Osteocyte (in vitro differentiated cells): ENCODE data around the gene NABP1. TPM values are rescaled to one million over a fixed set of nuclear protein-coding genes. Genes with fewer than 3 reads are reported as not detected.
"Not testable (repeated sequence)": the region's sequence is repeated elsewhere in the genome, so short reads cannot be mapped to it uniquely, and the experiment has no call there.

Source experiments
- DNase-seq: peaks from one replicate; pipeline ENCODE4 v3.0.0; 2021; ENCODE audit warnings: mixed read lengths; ENCODE audit not compliant: unreplicated experiment; ENCODE audit errors: extremely low spot score
- H3K27ac Mint-ChIP-seq: one replicate; pipeline ENCODE4 v1.8.0; 2021; ENCODE audit warnings: mild to moderate bottlenecking, mixed read lengths; ENCODE audit not compliant: unreplicated experiment
- H3K27me3 Mint-ChIP-seq: one replicate; pipeline ENCODE4 v1.8.0; 2021; ENCODE audit warnings: mixed read lengths; ENCODE audit not compliant: unreplicated experiment
- H3K36me3 Mint-ChIP-seq: one replicate; pipeline ENCODE4 v1.8.0; 2021; ENCODE audit warnings: mixed read lengths; ENCODE audit not compliant: unreplicated experiment
- H3K4me1 Mint-ChIP-seq: one replicate; pipeline ENCODE4 v1.8.0; 2021; ENCODE audit warnings: mixed read lengths; ENCODE audit not compliant: unreplicated experiment
- H3K4me3 Mint-ChIP-seq: one replicate; pipeline ENCODE4 v1.8.0; 2021; ENCODE audit warnings: mild to moderate bottlenecking, moderate library complexity, mixed read lengths; ENCODE audit not compliant: unreplicated experiment
- H3K9me3 Mint-ChIP-seq: one replicate; pipeline ENCODE4 v1.8.0; 2021; ENCODE audit warnings: mixed read lengths; ENCODE audit not compliant: unreplicated experiment
- total RNA-seq: library from RNA; stranded (reverse); gene quantifications from 2 replicates; pipeline ENCODE4 v1.2.1, GENCODE V29; 2021
- TF ChIP-seq, protein P1 (sequence below): fragments of 200-600 bp; sonication (generic); IDR thresholded peaks from 2 replicates; pipeline ENCODE4 v1.5.0; 2021; ENCODE audit warnings: antibody characterized with exemption, mild to moderate bottlenecking, moderate library complexity

The NABP1 gene
- total RNA-seq, 1 donor from 2014 or later, result 12.2 TPM

DNA sequence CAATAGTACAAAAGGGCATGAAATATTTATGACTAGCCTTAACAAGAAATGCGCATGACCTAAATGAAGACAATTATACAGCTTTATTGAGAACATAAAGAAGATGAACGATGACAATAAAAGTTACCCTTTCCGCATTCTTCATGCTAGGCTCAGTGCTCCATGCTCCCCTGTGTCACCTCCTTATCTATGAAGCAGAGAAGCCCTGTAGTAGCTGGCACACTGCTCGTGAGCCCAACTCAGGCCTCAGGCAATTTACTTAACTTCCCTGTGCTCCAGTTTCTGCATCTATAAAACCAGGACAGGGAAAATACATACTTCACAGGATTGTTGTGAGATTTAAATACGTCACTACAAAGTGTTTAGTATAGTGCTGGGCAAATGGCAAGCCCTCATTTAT lies 34.5 kb upstream of the NABP1 start:
- no peaks in the 10 kb centered on the region for H3K27me3 Mint-ChIP-seq
- TF ChIP-seq, protein P1, sequence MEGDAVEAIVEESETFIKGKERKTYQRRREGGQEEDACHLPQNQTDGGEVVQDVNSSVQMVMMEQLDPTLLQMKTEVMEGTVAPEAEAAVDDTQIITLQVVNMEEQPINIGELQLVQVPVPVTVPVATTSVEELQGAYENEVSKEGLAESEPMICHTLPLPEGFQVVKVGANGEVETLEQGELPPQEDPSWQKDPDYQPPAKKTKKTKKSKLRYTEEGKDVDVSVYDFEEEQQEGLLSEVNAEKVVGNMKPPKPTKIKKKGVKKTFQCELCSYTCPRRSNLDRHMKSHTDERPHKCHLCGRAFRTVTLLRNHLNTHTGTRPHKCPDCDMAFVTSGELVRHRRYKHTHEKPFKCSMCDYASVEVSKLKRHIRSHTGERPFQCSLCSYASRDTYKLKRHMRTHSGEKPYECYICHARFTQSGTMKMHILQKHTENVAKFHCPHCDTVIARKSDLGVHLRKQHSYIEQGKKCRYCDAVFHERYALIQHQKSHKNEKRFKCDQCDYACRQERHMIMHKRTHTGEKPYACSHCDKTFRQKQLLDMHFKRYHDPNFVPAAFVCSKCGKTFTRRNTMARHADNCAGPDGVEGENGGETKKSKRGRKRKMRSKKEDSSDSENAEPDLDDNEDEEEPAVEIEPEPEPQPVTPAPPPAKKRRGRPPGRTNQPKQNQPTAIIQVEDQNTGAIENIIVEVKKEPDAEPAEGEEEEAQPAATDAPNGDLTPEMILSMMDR, result no peak
- no peak for DNase-seq
- no peak overlapping the region for H3K27ac Mint-ChIP-seq
- H3K9me3 Mint-ChIP-seq, result no peaks in the 10 kb centered on the region
- no peaks in the 10 kb centered on the region for H3K4me1 Mint-ChIP-seq
- H3K4me3 Mint-ChIP-seq, result no peak overlapping the region
- no peaks in the 10 kb centered on the region for H3K36me3 Mint-ChIP-seq

DNA sequence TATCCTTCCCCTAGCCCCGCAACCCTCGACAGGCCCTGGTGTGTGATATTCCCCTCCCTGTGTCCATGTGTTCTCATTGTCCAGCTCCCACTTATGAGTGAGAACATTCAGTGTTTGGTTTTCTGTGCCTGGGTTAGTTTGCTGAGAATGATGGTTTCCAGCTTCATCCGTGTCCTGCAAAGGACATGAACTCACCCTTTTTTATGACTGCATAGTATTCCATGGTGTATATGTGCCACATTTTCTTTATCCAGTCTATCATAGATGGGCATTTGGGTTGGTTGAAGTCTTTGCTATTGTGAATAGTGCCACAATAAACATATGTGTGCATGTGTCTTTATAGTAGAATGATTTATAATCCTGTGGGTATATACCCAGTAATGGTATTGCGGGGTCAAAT lies 33.3 kb upstream of the NABP1 start:
- not testable (repeated sequence) for H3K4me1 Mint-ChIP-seq, H3K4me3 Mint-ChIP-seq, H3K36me3 Mint-ChIP-seq, H3K27ac Mint-ChIP-seq, H3K9me3 Mint-ChIP-seq, DNase-seq, H3K27me3 Mint-ChIP-seq

DNA sequence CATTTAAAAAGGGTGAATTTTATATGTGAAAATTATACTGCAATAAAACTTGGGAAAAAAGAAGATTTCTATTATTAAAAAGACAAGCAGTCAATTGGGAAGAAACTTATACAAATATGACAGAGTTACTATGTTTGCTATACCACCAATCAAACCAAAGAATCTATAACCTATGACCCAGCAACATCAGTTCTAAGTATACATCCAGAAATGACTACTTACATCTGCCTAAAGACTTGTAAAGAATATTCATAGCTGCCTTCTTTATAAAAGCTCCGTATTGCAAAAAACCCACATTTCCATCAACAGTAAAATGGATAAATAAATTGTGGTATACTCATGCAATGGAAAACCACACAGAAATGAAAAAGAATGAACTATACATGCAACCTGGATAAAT lies 32.9 kb upstream of the NABP1 start:
- Mint-ChIP-seq H3K4me3 (no peak overlapping the region), H3K27me3 (no peaks in the 10 kb centered on the region)

DNA sequence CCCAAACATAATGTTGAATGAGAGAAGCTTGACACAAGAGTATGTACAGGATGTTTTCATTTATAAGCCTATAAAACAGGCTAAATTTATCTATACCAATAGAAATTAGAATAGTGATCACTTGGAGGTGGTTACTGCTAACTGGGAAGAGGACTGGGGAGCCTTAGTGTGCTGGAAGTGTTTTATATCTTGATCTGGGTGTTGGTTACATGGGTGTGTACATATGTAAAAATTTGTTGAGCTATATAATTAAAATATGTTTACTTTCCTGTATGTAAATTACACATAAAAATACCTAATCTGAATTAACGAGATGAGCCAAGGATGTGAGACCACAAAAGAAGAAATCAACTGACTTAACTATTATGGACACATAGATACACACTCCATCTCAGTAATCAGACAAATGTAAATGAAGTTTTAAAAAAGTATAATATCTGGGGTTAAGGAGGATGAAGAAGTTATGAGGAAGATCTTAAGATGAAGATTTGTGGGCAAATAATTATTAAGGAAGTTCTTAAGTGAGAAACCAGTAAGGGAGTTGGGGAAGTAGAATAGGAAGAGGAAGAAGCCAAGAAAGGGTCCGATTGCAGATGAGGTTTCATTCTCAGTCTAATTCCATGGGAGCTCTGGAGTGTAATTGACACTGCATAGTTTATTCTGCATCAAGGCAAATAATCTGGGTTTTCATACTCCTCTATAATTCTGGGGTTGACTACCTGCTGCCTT lies 32.3 kb upstream of the NABP1 start:
- TF ChIP-seq, protein P1, result no peak
- H3K27me3 Mint-ChIP-seq, result no peaks in the 10 kb centered on the region
- no peaks in the 10 kb centered on the region for H3K4me1 Mint-ChIP-seq
- no peaks in the 10 kb centered on the region for H3K9me3 Mint-ChIP-seq
- no peaks in the 10 kb centered on the region for H3K36me3 Mint-ChIP-seq
- no peak overlapping the region for H3K27ac Mint-ChIP-seq
- no peak overlapping the region for H3K4me3 Mint-ChIP-seq
- DNase-seq, result no peak

More for the DNA sequence above, 32.9 kb upstream of the NABP1 start:
- no peaks in the 10 kb centered on the region for H3K36me3 Mint-ChIP-seq
- no peaks in the 10 kb centered on the region for H3K9me3 Mint-ChIP-seq
- H3K4me1 Mint-ChIP-seq, result no peaks in the 10 kb centered on the region
- no peak for DNase-seq
- TF ChIP-seq, protein P1, result no peak
- no peak overlapping the region for H3K27ac Mint-ChIP-seq

GRCh38 chr2:191646163-191646902 lies 31.6 kb upstream of the NABP1 start:
- TF ChIP-seq, protein P1, result no peak
- Mint-ChIP-seq H3K9me3 (no peaks in the 10 kb centered on the region), H3K4me3 (no peak overlapping the region), H3K4me1 (no peaks in the 10 kb centered on the region), H3K27ac (no peak overlapping the region), H3K27me3 (no peaks in the 10 kb centered on the region), H3K36me3 (no peaks in the 10 kb centered on the region)
- no peak for DNase-seq
